Smooth muscle cell (in vitro differentiated cells): Measurements from ENCODE around the gene SEMA7A. TPM values are rescaled to one million over a fixed set of nuclear protein-coding genes. Genes with fewer than 3 reads are reported as not detected.
"Not testable (repeated sequence)": the region's sequence is repeated elsewhere in the genome, so short reads cannot be mapped to it uniquely, and the experiment has no call there.

Experiments
- DNase-seq: peaks from one replicate; lab custom pipeline; 2025; ENCODE audit not compliant: unreplicated experiment; lab: John Stamatoyannopoulos, UW
- H2AFZ ChIP-seq: fragments of 200-600 bp; sonication (generic); 2 replicates; pipeline ENCODE4 v1.6.0; 2016; ENCODE audit warnings: antibody characterized with exemption, low read depth, mild to moderate bottlenecking
- H3F3A ChIP-seq: fragments of 200-600 bp; sonication (generic); 2 replicates; pipeline ENCODE4 v1.6.0; 2017; ENCODE audit warnings: antibody characterized with exemption, low read depth
- H3K27ac ChIP-seq: fragments of 200-600 bp; sonication (generic); 2 replicates; pipeline ENCODE4 v1.5.1; 2016; ENCODE audit warnings: low read depth, mild to moderate bottlenecking
- H3K27me3 ChIP-seq: fragments of 200-600 bp; sonication (generic); 2 replicates; pipeline ENCODE4 v1.6.1; 2016; ENCODE audit warnings: low read depth, mild to moderate bottlenecking
- H3K36me3 ChIP-seq: fragments of 200-600 bp; sonication (generic); 2 replicates; pipeline ENCODE4 v1.5.1; 2016; ENCODE audit warnings: low read depth
- H3K4me1 ChIP-seq: fragments of 200-600 bp; sonication (generic); 2 replicates; pipeline ENCODE4 v1.5.1; 2016; ENCODE audit warnings: low read depth
- H3K4me2 ChIP-seq: fragments of 200-600 bp; sonication (generic); 2 replicates; pipeline ENCODE4 v1.6.0; 2016; ENCODE audit warnings: mild to moderate bottlenecking
- H3K4me3 ChIP-seq: fragments of 200-600 bp; sonication (generic); 2 replicates; pipeline ENCODE4 v1.5.1; 2016; ENCODE audit warnings: mild to moderate bottlenecking
- H3K79me2 ChIP-seq: fragments of 200-600 bp; sonication (generic); 2 replicates; pipeline ENCODE4 v1.6.0; 2016; ENCODE audit warnings: low read depth, mild to moderate bottlenecking
- H3K9ac ChIP-seq: fragments of 200-600 bp; sonication (generic); 2 replicates; pipeline ENCODE4 v1.6.0; 2016; ENCODE audit warnings: low read depth
- H3K9me3 ChIP-seq: fragments of 200-600 bp; sonication (generic); replicated peaks from 2 replicates; pipeline ENCODE4 v1.5.1; 2016; ENCODE audit warnings: low read depth
- H4K20me1 ChIP-seq: fragments of 200-600 bp; sonication (generic); 2 replicates; pipeline ENCODE4 v1.6.0; 2016; ENCODE audit warnings: low read depth
- CTCF ChIP-seq: fragments of 200-600 bp; sonication (generic); IDR thresholded peaks from 2 replicates; pipeline ENCODE4 v1.5.1; 2017; ENCODE audit warnings: borderline replicate concordance, mild to moderate bottlenecking, antibody characterized with exemption; ENCODE audit not compliant: insufficient read depth, poor library complexity, severe bottlenecking
- WGBS: methylation state at CpG from one replicate; pipeline ENCODE4 v1.1.7; 2016; ENCODE audit warnings: low lambda C conversion rate; 5-methylcytosine and 5-hydroxymethylcytosine counted together
- polyA plus RNA-seq: library from polyadenylated mRNA; unstranded; fragments of >200 nt; fragmentation: Nextera tagmentation; extraction: Ambion mirVana; gene quantifications from 2 replicates; pipeline ENCODE4 v1.2.1, GENCODE V29; 2016
- total RNA-seq: library from RNA; depleted of rRNA; stranded (reverse); fragments of >200 nt; gene quantifications from 2 replicates; pipeline ENCODE4 v1.2.3, GENCODE V29; 2014

SEMA7A gene
- total and polyA plus RNA-seq, 2 experiments from 2014 or later, result 9.3 to 44.5 TPM

DNA sequence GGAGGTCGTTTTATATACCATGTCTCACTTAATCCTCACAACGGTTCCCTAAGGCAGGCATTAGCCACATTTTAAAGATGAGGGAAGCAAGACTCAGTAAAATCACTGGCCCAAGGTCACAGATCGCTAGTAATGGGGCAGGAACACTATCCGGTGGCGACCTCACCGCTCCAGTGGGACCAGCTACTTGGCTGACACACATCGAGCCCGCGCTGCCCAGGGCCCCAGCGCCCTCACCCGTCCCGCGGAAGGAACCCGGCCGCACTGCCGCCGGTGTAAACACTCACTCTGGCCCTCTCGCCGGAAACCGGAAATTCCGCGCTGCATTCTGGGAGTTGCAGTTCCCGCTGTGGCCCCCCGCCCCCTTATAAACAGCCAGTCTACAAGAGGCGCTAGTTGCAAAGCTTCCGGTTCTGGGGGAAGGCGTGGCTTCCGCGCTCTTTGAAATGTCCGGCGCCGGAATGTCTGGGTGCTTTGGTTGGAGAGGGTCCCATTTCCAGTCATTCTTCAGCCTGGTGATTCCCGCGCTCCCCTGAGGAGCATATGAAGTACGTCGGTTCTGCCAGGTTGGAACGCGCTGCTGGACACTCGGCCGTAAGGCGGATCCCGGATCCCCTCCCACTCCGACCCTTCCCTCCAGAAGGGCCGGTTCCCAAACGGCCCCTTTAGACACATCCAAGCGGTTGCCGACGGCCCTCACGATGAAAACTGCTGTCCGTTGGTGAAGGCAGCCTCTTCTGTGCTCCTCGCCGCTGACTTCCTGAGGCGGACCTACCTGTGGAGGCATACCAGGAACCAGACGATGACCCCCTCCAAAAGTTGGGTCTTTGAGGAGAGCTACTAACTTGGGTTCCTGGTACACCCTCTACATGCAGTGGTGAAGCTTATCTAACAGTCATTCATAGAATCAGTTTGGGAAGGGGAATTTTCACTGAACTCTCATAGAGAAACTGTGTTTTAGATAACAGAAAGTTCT is 27.4 kb upstream of the SEMA7A start, which contains the start of gene UBL7:
Gene UBL7 (minus strand): TSS at position 290 of the 976 bp plus-strand sequence. CDS start 2,293 bp downstream, outside the sequence.
- Histone ChIP-seq H3K27ac (peak within 1 kb of the TSS; percentile 63), H3K4me2 (peak within 1 kb of the TSS; percentile 97), H3F3A (peaks cover 5% of the 10 kb centered on the region), H3K9me3 (no peaks in the 10 kb centered on the region), H2AFZ (peak within 1 kb of the TSS; percentile 80), H3K4me3 (peak within 1 kb of the TSS; percentile 64), H3K79me2 (peaks cover 14% of the 10 kb centered on the region), H3K36me3 (no peaks in the 10 kb centered on the region), H3K4me1 (peaks cover 17% of the 10 kb centered on the region), H4K20me1 (no peaks in the 10 kb centered on the region), H3K9ac (peak within 1 kb of the TSS; percentile 81), H3K27me3 (no peaks in the 10 kb centered on the region)
- TF ChIP-seq CTCF, result no peak
- 1% methylated on average over 54 of the region's 54 CpGs for WGBS
- DNase-seq, result peak; percentile 89

GRCh38 chr15:74460298-74460697 is 26.5 kb upstream of the SEMA7A start:
- 76% methylated on average over 2 of the region's 2 CpGs for WGBS
- H3K4me2 ChIP-seq, result peak overlapping the region; percentile 97

GRCh38 chr15:74459798-74460197 is 26.0 kb upstream of the SEMA7A start:
- H3K36me3 ChIP-seq, H3K27me3 ChIP-seq, H4K20me1 ChIP-seq, H2AFZ ChIP-seq, H3K9me3 ChIP-seq, H3F3A ChIP-seq, H3K27ac ChIP-seq, H3K4me3 ChIP-seq, DNase-seq, H3K9ac ChIP-seq: not testable (repeated sequence)
- peaks cover 14% of the 10 kb centered on the region for H3K79me2 ChIP-seq
- peaks cover 18% of the 10 kb centered on the region for H3K4me1 ChIP-seq
- WGBS, result 98% methylated on average over 14 of the region's 14 CpGs
- H3K4me2 ChIP-seq, result peak overlapping the region; percentile 97

More at GRCh38 chr15:74460298-74460697, 26.5 kb upstream of the SEMA7A start:
- peak overlapping the region; percentile 63 for H3K27ac ChIP-seq
- H3K79me2 ChIP-seq, result peaks cover 14% of the 10 kb centered on the region
- H4K20me1 ChIP-seq, result no peaks in the 10 kb centered on the region
- H3K4me3 ChIP-seq, result peak overlapping the region; percentile 64
- no peaks in the 10 kb centered on the region for H3K27me3 ChIP-seq
- no peak for DNase-seq
- no peak for TF ChIP-seq CTCF
- peak overlapping the region; percentile 81 for H3K9ac ChIP-seq
- peaks cover 17% of the 10 kb centered on the region for H3K4me1 ChIP-seq
- H3K9me3 ChIP-seq, result no peaks in the 10 kb centered on the region
- H3F3A ChIP-seq, result peaks cover 5% of the 10 kb centered on the region
- H2AFZ ChIP-seq, result peak overlapping the region; percentile 80
- H3K36me3 ChIP-seq, result no peaks in the 10 kb centered on the region

DNA sequence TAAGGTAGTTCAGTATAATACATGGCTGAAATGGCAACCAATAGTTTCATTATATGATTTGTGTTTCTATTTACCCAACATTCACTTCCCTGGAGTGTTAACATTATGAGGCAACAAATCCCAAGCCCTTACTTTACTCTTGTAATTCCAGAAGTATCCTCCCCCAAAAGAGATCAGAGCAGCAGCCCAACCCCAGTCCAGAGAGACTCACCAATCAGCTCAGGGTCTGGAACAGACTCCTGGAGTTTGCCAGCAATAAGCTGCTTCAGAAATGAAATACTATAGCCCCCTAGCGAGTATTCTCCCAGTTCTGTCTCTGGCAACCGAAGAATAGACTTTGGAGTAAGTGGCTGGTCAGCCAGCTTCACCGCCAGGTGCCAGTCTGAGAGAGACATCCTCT is 24.7 kb upstream of the SEMA7A start:
- Histone ChIP-seq H3K4me1 (peaks cover 28% of the 10 kb centered on the region), H2AFZ (no peak overlapping the region), H3K4me2 (no peak overlapping the region), H3K27me3 (no peaks in the 10 kb centered on the region), H3K4me3 (no peak overlapping the region), H3K27ac (no peak overlapping the region), H3K9ac (no peak overlapping the region), H3K36me3 (no peaks in the 10 kb centered on the region), H3K9me3 (no peaks in the 10 kb centered on the region), H4K20me1 (no peaks in the 10 kb centered on the region), H3K79me2 (peaks cover 14% of the 10 kb centered on the region), H3F3A (peaks cover 11% of the 10 kb centered on the region)
- TF ChIP-seq CTCF, result no peak
- no peak for DNase-seq
- 95% methylated on average over 3 of the region's 3 CpGs for WGBS

- not testable (repeated sequence) for H3K4me2 ChIP-seq, H3K79me2 ChIP-seq, H3K27me3 ChIP-seq, H3K27ac ChIP-seq, H3K9me3 ChIP-seq, H3K4me3 ChIP-seq, H2AFZ ChIP-seq, H4K20me1 ChIP-seq, H3K36me3 ChIP-seq, H3K9ac ChIP-seq, DNase-seq
- Histone ChIP-seq H3K4me1 (peaks cover 20% of the 10 kb centered on the region), H3F3A (peaks cover 18% of the 10 kb centered on the region)
- 97% methylated on average over 10 of the region's 10 CpGs for WGBS
Measured at GRCh38 chr15:74457036-74457435, 23.3 kb upstream of the SEMA7A start.
